ENCODE data around the gene ZNF580.

DNA sequence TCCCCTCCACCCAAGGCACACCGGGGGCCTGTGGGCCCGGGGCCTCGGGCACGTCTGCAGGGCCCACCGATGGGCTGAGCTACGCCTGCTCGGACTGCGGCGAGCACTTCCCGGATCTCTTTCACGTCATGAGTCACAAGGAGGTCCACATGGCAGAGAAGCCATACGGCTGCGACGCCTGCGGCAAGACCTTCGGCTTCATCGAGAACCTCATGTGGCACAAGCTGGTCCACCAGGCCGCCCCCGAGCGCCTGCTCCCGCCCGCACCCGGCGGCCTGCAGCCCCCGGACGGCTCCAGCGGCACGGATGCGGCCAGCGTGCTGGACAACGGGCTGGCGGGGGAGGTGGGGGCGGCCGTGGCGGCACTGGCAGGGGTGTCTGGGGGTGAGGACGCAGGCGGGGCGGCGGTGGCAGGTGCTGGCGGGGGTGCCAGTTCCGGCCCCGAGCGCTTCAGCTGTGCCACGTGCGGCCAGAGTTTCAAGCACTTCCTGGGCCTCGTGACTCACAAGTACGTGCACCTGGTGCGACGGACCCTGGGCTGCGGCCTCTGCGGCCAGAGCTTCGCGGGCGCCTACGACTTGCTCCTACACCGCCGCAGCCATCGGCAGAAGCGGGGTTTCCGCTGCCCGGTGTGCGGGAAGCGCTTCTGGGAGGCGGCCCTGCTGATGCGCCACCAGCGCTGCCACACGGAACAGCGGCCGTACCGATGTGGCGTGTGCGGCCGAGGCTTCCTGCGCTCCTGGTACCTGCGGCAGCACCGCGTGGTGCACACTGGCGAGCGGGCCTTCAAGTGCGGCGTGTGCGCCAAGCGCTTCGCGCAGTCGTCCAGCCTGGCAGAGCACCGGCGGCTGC is 25.0 kb upstream of the ZNF580 start:
- TF ChIP-seq, protein P1, sequence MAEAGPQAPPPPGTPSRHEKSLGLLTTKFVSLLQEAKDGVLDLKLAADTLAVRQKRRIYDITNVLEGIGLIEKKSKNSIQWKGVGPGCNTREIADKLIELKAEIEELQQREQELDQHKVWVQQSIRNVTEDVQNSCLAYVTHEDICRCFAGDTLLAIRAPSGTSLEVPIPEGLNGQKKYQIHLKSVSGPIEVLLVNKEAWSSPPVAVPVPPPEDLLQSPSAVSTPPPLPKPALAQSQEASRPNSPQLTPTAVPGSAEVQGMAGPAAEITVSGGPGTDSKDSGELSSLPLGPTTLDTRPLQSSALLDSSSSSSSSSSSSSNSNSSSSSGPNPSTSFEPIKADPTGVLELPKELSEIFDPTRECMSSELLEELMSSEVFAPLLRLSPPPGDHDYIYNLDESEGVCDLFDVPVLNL (CRISPR knock-in tag; IDR thresholded peaks at IDR 0.05; ENCODE audit: borderline replicate concordance, low read depth) = no peak
- TF ChIP-seq, protein P2, sequence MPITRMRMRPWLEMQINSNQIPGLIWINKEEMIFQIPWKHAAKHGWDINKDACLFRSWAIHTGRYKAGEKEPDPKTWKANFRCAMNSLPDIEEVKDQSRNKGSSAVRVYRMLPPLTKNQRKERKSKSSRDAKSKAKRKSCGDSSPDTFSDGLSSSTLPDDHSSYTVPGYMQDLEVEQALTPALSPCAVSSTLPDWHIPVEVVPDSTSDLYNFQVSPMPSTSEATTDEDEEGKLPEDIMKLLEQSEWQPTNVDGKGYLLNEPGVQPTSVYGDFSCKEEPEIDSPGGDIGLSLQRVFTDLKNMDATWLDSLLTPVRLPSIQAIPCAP (CRISPR knock-in tag; IDR thresholded peaks at IDR 0.05) = no peak
- TF ChIP-seq, protein P3, sequence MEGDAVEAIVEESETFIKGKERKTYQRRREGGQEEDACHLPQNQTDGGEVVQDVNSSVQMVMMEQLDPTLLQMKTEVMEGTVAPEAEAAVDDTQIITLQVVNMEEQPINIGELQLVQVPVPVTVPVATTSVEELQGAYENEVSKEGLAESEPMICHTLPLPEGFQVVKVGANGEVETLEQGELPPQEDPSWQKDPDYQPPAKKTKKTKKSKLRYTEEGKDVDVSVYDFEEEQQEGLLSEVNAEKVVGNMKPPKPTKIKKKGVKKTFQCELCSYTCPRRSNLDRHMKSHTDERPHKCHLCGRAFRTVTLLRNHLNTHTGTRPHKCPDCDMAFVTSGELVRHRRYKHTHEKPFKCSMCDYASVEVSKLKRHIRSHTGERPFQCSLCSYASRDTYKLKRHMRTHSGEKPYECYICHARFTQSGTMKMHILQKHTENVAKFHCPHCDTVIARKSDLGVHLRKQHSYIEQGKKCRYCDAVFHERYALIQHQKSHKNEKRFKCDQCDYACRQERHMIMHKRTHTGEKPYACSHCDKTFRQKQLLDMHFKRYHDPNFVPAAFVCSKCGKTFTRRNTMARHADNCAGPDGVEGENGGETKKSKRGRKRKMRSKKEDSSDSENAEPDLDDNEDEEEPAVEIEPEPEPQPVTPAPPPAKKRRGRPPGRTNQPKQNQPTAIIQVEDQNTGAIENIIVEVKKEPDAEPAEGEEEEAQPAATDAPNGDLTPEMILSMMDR (IDR thresholded peaks at IDR 0.05) = no peak
- TF ChIP-seq, protein P4, sequence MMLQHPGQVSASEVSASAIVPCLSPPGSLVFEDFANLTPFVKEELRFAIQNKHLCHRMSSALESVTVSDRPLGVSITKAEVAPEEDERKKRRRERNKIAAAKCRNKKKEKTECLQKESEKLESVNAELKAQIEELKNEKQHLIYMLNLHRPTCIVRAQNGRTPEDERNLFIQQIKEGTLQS (CRISPR knock-in tag; conservative IDR thresholded peaks at IDR 0.05) = no peak
- TF ChIP-seq CBFB (CRISPR knock-in tag; IDR thresholded peaks at IDR 0.05; ENCODE audit: low read depth) = no peak

All from WTC11 (cell line).